Skin of body (tissue), 2 donors: Measurements from ENCODE around the gene PCYT1B. TPM values are rescaled to one million over a fixed set of nuclear protein-coding genes. Genes with fewer than 3 reads are reported as not detected.
"Not testable (repeated sequence)": the region's sequence is repeated elsewhere in the genome, so short reads cannot be mapped to it uniquely, and the experiment has no call there.

ENCODE experiments used
- DNase-seq: peaks from one replicate; lab custom pipeline; 2025; lab: John Stamatoyannopoulos, UW
- total RNA-seq: library from RNA; depleted of rRNA; stranded (reverse); fragments of >200 nt; gene quantifications from one replicate; pipeline ENCODE4 v1.2.3, GENCODE V29; 2014

The PCYT1B gene
- total RNA-seq, 1 donor from 2014 or later = 0.49 TPM

- DNase-seq = no peak
Measured at GRCh38 chrX:24646006-24646405, 1.1 kb downstream of the PCYT1B start.

GRCh38 chrX:24643116-24643515 is 4.0 kb downstream of the PCYT1B start:
- DNase-seq = no peak

GRCh38 chrX:24629701-24630100 is 17.4 kb downstream of the PCYT1B start:
- no peak for DNase-seq

- DNase-seq = no peak
Measured at GRCh38 chrX:24619647-24620046, 27.5 kb downstream of the PCYT1B start.

GRCh38 chrX:24610516-24610915 is 36.6 kb downstream of the PCYT1B start:
- no peak for DNase-seq

GRCh38 chrX:24607616-24608015 is 39.5 kb downstream of the PCYT1B start:
- DNase-seq = no peak

GRCh38 chrX:24605941-24606340 is 41.2 kb downstream of the PCYT1B start:
- not testable (repeated sequence) for DNase-seq

GRCh38 chrX:24603191-24603590 is 44.0 kb downstream of the PCYT1B start:
- no peak for DNase-seq

- DNase-seq = no peak
Measured at GRCh38 chrX:24601858-24602257, 45.3 kb downstream of the PCYT1B start.

GRCh38 chrX:24594501-24594900 is 52.6 kb downstream of the PCYT1B start:
- DNase-seq = no peak

GRCh38 chrX:24590111-24590510 is 57.0 kb downstream of the PCYT1B start:
- no peak for DNase-seq

- DNase-seq = no peak
Measured at GRCh38 chrX:24577091-24577490, 70.1 kb downstream of the PCYT1B start.

GRCh38 chrX:24575496-24575895 is 71.7 kb downstream of the PCYT1B start:
- no peak for DNase-seq

- DNase-seq = no peak
Measured at GRCh38 chrX:24574743-24575142, 72.4 kb downstream of the PCYT1B start.

- DNase-seq = no peak
Measured at GRCh38 chrX:24567169-24567568, 80.0 kb downstream of the PCYT1B start.

GRCh38 chrX:24566240-24566639 is 80.9 kb downstream of the PCYT1B start:
- peak; percentile 19 for DNase-seq

- DNase-seq = no peak
Measured at GRCh38 chrX:24563291-24564010, 83.7 kb downstream of the PCYT1B start.

- no peak for DNase-seq
Measured at GRCh38 chrX:24561121-24561520, 86.0 kb downstream of the PCYT1B start.

- DNase-seq = no peak
Measured at GRCh38 chrX:24553011-24553410, 94.1 kb downstream of the PCYT1B start.

GRCh38 chrX:24550166-24550565 is 97.0 kb downstream of the PCYT1B start:
- no peak for DNase-seq

GRCh38 chrX:24547961-24548360 is 99.2 kb downstream of the PCYT1B start:
- no peak for DNase-seq

GRCh38 chrX:24542756-24543155 is 104.4 kb downstream of the PCYT1B start:
- peak; percentile 1 for DNase-seq

- DNase-seq = no peak
Measured at GRCh38 chrX:24536551-24536950, 110.6 kb downstream of the PCYT1B start.

GRCh38 chrX:24528605-24529004 is 118.5 kb downstream of the PCYT1B start:
- DNase-seq = no peak
